AG09319 (cell line): ENCODE data around the gene WSCD2.

Experiments
- DNase-seq: peaks from one replicate; pipeline ENCODE4 v3.0.0-alpha.2; 2010; ENCODE audit warnings: low read depth; ENCODE audit errors: extremely low read depth
- TF ChIP-seq, protein P1 (sequence below): IDR thresholded peaks from 2 replicates; pipeline ENCODE4 v1.5.1; 2011; ENCODE audit warnings: low read depth, mild to moderate bottlenecking, inconsistent platforms, low read length, moderate library complexity

The WSCD2 gene

GRCh38 chr12:108201808-108202207 is 72.7 kb downstream of the WSCD2 start:
- TF ChIP-seq, protein P1, sequence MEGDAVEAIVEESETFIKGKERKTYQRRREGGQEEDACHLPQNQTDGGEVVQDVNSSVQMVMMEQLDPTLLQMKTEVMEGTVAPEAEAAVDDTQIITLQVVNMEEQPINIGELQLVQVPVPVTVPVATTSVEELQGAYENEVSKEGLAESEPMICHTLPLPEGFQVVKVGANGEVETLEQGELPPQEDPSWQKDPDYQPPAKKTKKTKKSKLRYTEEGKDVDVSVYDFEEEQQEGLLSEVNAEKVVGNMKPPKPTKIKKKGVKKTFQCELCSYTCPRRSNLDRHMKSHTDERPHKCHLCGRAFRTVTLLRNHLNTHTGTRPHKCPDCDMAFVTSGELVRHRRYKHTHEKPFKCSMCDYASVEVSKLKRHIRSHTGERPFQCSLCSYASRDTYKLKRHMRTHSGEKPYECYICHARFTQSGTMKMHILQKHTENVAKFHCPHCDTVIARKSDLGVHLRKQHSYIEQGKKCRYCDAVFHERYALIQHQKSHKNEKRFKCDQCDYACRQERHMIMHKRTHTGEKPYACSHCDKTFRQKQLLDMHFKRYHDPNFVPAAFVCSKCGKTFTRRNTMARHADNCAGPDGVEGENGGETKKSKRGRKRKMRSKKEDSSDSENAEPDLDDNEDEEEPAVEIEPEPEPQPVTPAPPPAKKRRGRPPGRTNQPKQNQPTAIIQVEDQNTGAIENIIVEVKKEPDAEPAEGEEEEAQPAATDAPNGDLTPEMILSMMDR = no peak

GRCh38 chr12:108204117-108204987 is 75.3 kb downstream of the WSCD2 start:
- TF ChIP-seq, protein P1 = no peak
- no peak for DNase-seq

More at GRCh38 chr12:108201808-108202207, 72.7 kb downstream of the WSCD2 start:
- no peak for DNase-seq

DNA sequence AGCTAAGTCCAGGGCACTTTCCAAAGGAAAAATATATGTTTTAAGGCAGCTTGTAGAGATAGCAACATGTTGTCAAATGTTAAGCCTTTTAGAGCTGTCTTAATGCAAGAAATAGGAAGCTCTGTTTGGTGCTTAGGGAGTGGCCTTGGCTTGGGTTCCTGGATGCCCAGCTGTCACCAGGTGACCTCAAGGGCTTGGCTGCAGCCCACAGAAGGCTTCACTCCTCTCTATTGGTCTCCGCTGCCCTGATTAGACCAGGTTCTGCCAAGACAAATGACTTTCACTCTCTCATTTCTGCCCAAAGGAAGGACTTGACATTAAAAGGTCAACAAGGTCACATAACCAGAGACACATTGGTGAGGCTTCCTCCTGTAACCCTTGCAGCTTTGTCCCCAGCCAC is 76.8 kb downstream of the WSCD2 start:
- TF ChIP-seq, protein P1 = no peak
- no peak for DNase-seq

DNA sequence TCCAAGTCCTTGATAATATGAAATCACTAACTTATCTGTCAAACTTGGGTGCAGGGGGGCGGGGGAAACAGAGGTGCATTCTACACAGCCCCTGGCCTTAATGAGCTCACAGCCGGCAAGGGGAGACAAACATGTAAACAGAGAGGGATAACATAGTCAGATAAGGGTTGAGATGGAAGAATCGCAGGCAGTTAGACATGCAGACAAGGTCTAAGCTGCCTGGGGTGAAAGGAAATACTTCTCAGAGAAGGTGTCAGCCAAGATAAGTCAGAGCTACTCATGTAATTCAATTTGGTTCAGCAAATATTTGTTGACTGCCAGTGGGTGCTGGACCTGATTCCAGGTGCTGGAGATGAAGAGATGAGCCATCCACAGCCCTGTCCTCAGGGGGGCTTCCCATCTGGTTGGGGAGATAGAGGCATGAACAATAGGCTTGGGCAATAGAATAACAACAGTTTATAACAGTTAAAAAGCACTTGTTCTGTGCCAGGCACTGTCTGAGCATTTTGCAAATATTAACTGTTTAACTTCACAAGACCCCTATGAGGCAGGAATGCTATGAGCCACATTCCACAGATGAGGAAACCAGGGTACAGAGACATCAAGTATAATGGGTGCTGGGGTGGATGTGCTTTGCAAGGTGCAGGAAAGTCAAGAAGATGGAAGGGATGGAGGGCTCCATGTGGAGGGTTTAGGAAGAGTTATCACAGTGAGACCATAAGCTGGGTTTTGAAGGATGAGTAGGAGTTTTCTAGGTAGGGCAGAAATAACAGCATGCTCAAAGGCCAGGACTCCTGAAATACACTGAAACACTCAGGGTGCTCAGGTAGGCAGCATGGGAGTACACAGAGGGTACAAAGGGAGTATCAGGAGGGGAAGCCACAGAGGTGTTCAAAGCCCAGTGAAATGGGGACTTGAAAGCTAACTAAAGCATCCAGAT is 79.0 kb downstream of the WSCD2 start:
- DNase-seq = no peak
- TF ChIP-seq, protein P1 = no peak

DNA sequence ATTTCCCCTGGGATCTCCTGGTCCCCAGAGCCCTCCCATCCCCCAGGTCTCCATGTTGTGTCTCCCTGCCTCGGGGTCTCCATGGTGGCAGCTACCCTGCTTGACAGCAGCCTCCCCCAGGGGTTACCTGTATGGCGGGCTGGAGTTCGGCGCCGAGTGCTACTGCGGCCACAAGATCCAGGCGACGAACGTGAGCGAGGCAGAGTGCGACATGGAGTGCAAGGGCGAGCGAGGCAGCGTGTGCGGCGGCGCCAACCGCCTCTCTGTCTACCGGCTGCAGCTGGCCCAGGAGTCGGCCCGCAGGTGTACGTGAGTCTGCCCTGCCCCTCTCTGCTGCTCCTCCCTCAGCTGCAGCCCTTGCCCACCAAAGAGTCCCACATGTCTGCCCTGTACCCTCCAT is 80.9 kb downstream of the WSCD2 start:
- DNase-seq = no peak
- TF ChIP-seq, protein P1 = no peak

GRCh38 chr12:108211157-108211556 is 82.1 kb downstream of the WSCD2 start:
- TF ChIP-seq, protein P1 = no peak
- no peak for DNase-seq

- TF ChIP-seq, protein P1 = no peak
- no peak for DNase-seq
Observed at GRCh38 chr12:108213871-108214445, 84.9 kb downstream of the WSCD2 start.
